ENCODE results near the gene ABLIM3. TPM values are rescaled to one million over a fixed set of nuclear protein-coding genes. Genes with fewer than 3 reads are reported as not detected.

The ABLIM3 gene
- total and polyA plus RNA-seq, 2 experiments from 2014 or later, result 0.19 to 2.2 TPM

DNA sequence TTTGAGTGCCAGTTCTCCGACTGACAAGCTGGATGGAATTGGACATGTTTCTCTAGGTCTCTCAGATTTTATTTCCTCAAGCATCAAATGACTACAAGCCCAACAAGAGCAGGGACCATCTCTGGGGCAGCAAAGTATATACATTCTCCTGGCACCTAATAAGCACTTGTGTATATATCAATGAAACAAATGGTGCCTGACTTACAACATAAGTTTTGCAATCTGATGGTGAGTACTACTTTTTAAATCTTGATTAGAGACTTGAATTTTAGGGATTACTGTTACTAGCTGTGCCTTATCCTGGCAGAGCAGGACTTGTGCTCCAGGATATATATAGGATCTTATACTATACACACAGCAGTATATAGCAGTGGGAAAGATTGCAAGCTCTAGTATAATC is 8.8 kb upstream of the ABLIM3 start (continued):
- TF ChIP-seq, protein P1, sequence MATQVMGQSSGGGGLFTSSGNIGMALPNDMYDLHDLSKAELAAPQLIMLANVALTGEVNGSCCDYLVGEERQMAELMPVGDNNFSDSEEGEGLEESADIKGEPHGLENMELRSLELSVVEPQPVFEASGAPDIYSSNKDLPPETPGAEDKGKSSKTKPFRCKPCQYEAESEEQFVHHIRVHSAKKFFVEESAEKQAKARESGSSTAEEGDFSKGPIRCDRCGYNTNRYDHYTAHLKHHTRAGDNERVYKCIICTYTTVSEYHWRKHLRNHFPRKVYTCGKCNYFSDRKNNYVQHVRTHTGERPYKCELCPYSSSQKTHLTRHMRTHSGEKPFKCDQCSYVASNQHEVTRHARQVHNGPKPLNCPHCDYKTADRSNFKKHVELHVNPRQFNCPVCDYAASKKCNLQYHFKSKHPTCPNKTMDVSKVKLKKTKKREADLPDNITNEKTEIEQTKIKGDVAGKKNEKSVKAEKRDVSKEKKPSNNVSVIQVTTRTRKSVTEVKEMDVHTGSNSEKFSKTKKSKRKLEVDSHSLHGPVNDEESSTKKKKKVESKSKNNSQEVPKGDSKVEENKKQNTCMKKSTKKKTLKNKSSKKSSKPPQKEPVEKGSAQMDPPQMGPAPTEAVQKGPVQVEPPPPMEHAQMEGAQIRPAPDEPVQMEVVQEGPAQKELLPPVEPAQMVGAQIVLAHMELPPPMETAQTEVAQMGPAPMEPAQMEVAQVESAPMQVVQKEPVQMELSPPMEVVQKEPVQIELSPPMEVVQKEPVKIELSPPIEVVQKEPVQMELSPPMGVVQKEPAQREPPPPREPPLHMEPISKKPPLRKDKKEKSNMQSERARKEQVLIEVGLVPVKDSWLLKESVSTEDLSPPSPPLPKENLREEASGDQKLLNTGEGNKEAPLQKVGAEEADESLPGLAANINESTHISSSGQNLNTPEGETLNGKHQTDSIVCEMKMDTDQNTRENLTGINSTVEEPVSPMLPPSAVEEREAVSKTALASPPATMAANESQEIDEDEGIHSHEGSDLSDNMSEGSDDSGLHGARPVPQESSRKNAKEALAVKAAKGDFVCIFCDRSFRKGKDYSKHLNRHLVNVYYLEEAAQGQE (IDR thresholded peaks at IDR 0.05; ENCODE audit: unreplicated experiment), result no peak
- TF ChIP-seq NANOG (IDR thresholded peaks at IDR 0.05; ENCODE audit: borderline replicate concordance) (no peak), JUNB (IDR thresholded peaks at IDR 0.05; ENCODE audit: unreplicated experiment) (no peak), EZH2phosphoT487 (IDR thresholded peaks at IDR 0.05; ENCODE audit: unreplicated experiment) (no peak)

- Histone ChIP-seq H3K9me2 (ENCODE audit: insufficient read depth) (peaks cover 11% of the 10 kb centered on the region; the same call in 1 of the 2 replicates), H3K27me3 (ENCODE audit: insufficient read depth) (no peaks in the 10 kb centered on the region), H3K79me2 (replicated peaks; ENCODE audit: insufficient read depth) (no peaks in the 10 kb centered on the region), H4K20me1 (replicated peaks; ENCODE audit: insufficient read depth) (no peaks in the 10 kb centered on the region), H3K4me1 (ENCODE audit: insufficient read depth) (peaks cover 5% of the 10 kb centered on the region; the same call in 1 of the 2 replicates), H3K36me3 (ENCODE audit: insufficient read depth) (no peaks in the 10 kb centered on the region), H2AFZ (no peak overlapping the region), H3F3A (replicated peaks; ENCODE audit: low read depth) (no peaks in the 10 kb centered on the region), H3K27ac (ENCODE audit: low read depth) (no peak overlapping the region), H3K4me3 (no peak overlapping the region), H3K4me2 (no peak overlapping the region)
- Mint-ChIP-seq H3K36me3 (ENCODE audit: low read depth) (no peaks in the 10 kb centered on the region), H3K27me3 (ENCODE audit: insufficient read depth, low read depth, poor library complexity) (no peaks in the 10 kb centered on the region), H3K4me1 (peaks cover 11% of the 10 kb centered on the region), H3K27ac (no peak overlapping the region), H3K9me3 (no peaks in the 10 kb centered on the region), H3K4me3 (no peak overlapping the region)
- no peak for DNase-seq (ENCODE audit: low spot score)
- no peak for ATAC-seq
- TF ChIP-seq CREB1 (CRISPR knock-in tag; IDR thresholded peaks at IDR 0.05; ENCODE audit: low read depth), result no peak
- TF ChIP-seq, protein P1 (IDR thresholded peaks at IDR 0.05; ENCODE audit: unreplicated experiment), result no peak
- no peak for TF ChIP-seq NANOG (IDR thresholded peaks at IDR 0.05; ENCODE audit: borderline replicate concordance)
- TF ChIP-seq POLR2AphosphoS5 (IDR thresholded peaks at IDR 0.05; ENCODE audit: low read depth), result no peak
- no peak for TF ChIP-seq EZH2 (IDR thresholded peaks at IDR 0.05; ENCODE audit: low read depth, unreplicated experiment)
- TF ChIP-seq CTCF (conservative IDR thresholded peaks at IDR 0.05; ENCODE audit: low read depth in 2 of 2), result no peak
Observed at GRCh38 chr5:149133795-149134777, 7.2 kb upstream of the ABLIM3 start.

Data from GM23338 (cell line).